PFSK-1 (cell line): Measurements from ENCODE around the gene SFTPB.

Source experiments
- POLR2AphosphoS5 ChIP-seq: IDR thresholded peaks from 2 replicates; pipeline ENCODE4 v1.6.1; 2012; ENCODE audit warnings: low read depth, mild to moderate bottlenecking, control low read depth, low read length, moderate library complexity
- TAF1 ChIP-seq: IDR thresholded peaks from 2 replicates; pipeline ENCODE4 v1.6.1; 2012; ENCODE audit warnings: low read length, control low read depth, borderline replicate concordance; ENCODE audit not compliant: insufficient read depth

GRCh38 chr2:85675427-85675826 lies 7.4 kb upstream of the SFTPB start:
- TF ChIP-seq POLR2AphosphoS5 (no peak), TAF1 (no peak)
